Gastroesophageal sphincter (tissue), 4 donors: Measurements from ENCODE around the gene FCN2. TPM values are rescaled to one million over a fixed set of nuclear protein-coding genes. Genes with fewer than 3 reads are reported as not detected.

ENCODE experiments used
- ATAC-seq: fragments of 150-250 bp; one replicate; pipeline ENCODE4 v1.9.1; 2016; ENCODE audit warnings: mild to moderate bottlenecking, moderate library complexity
- H3K27ac ChIP-seq, 4 donors: fragments of 200-600 bp; sonication (generic) in 3 of 4; 1 replicate in 3 of 4; 2 replicates in 1 of 4; pipeline ENCODE4 v1.5.1; 2016 to 2019
- H3K27me3 ChIP-seq: fragments of 200-600 bp; sonication (generic); one replicate; pipeline ENCODE4 v1.5.1; 2019
- H3K36me3 ChIP-seq, 2 donors: fragments of 200-600 bp; sonication (generic); one replicate each; pipeline ENCODE4 v1.5.1; 2019; ENCODE audit warnings: control low read depth in 1 of 2
- H3K4me1 ChIP-seq, 3 donors: fragments of 200-600 bp; sonication (generic); 1 replicate in 2 of 3; 2 replicates in 1 of 3; pipeline ENCODE4 v1.5.1; 2016 to 2019; ENCODE audit warnings: control low read depth in 2 of 3
- H3K4me3 ChIP-seq, 2 donors: fragments of 200-600 bp; sonication (generic); one replicate each; pipeline ENCODE4 v1.5.1; 2019; ENCODE audit warnings: mild to moderate bottlenecking in 1 of 2, moderate library complexity in 1 of 2
- H3K9me3 ChIP-seq, 3 donors: fragments of 200-600 bp; sonication (generic); one replicate each; pipeline ENCODE4 v1.5.1; 2017 to 2019; ENCODE audit warnings: control low read depth in 2 of 3
- CTCF ChIP-seq, 4 experiments: fragments of 200-600 bp in 2 of 4; fragments of 450-650 bp in 2 of 4; sonication (generic) in 1 of 4; IDR thresholded peaks; one replicate each; pipeline ENCODE4 v1.5.1; 2017 to 2019; ENCODE audit warnings: antibody characterized with exemption in 4 of 4, mild to moderate bottlenecking in 2 of 4, moderate library complexity in 2 of 4
- EP300 ChIP-seq: sonication (generic); formaldehyde crosslinking; IDR thresholded peaks from one replicate; pipeline ENCODE4 v1.6.1; 2017; ENCODE audit warnings: antibody characterized with exemption, mild to moderate bottlenecking
- POLR2A ChIP-seq, 2 donors: fragments of 450-650 bp; IDR thresholded peaks; one replicate each; pipeline ENCODE4 v1.6.1; 2017; ENCODE audit warnings: antibody characterized with exemption in 2 of 2, mild to moderate bottlenecking in 2 of 2, moderate library complexity in 1 of 2
- POLR2AphosphoS5 ChIP-seq: sonication (generic); formaldehyde crosslinking; IDR thresholded peaks from one replicate; pipeline ENCODE4 v1.6.1; 2017; ENCODE audit warnings: antibody characterized with exemption
- whole genome bisulfite sequencing, 2 donors: methylation state at CpG; one replicate each; pipeline ENCODE4 v1.1.5; 2018; ENCODE audit warnings: low coverage in 1 of 2; 5-methylcytosine and 5-hydroxymethylcytosine counted together
- total RNA-seq, 4 donors: library from RNA; depleted of rRNA; stranded (reverse); fragments of >200 nt; gene quantifications; one replicate each; pipeline ENCODE4 v1.1.0, GENCODE V29; 2016

The FCN2 gene
- total RNA-seq, 4 donors from 2014 or later: not detected

GRCh38 chr9:134834217-134834956 is 46.2 kb upstream of the FCN2 start:
- no peak for TF ChIP-seq POLR2A (IDR thresholded peaks at IDR 0.05)
- TF ChIP-seq CTCF (IDR thresholded peaks at IDR 0.05): no peak
- no peak for TF ChIP-seq POLR2AphosphoS5
- TF ChIP-seq EP300: no peak
- Histone ChIP-seq H3K36me3 (peaks cover 0 to 100% of the 10 kb centered on the region in 2 donors), H3K27ac (peak overlapping the region in 1 of 4 donors; percentile 61), H3K4me3 (no peak overlapping the region), H3K27me3 (no peaks in the 10 kb centered on the region), H3K4me1 (peaks cover 0 to 14% (median 0%) of the 10 kb centered on the region in 3 donors), H3K9me3 (no peaks in the 10 kb centered on the region)
- ATAC-seq: no peak
- WGBS, 2 donors: 73 to 100% methylated on average over 3 to 7 of the region's 20 CpGs

GRCh38 chr9:134834957-134835419 is 45.6 kb upstream of the FCN2 start:
- no peaks in the 10 kb centered on the region for H3K27me3 ChIP-seq
- H3K9me3 ChIP-seq: no peaks in the 10 kb centered on the region
- peaks cover 0 to 14% (median 0%) of the 10 kb centered on the region in 3 donors for H3K4me1 ChIP-seq
- 80% methylated on average over 1 of the region's 25 CpGs; no CpG with 5 or more reads in 1 of the 2 donors for WGBS, 2 donors
- no peak overlapping the region for H3K4me3 ChIP-seq
- H3K27ac ChIP-seq: peak overlapping the region in 1 of 4 donors; percentile 61
- peaks cover 0 to 98% of the 10 kb centered on the region in 2 donors for H3K36me3 ChIP-seq
- no peak for TF ChIP-seq EP300
- no peak for TF ChIP-seq POLR2A (IDR thresholded peaks at IDR 0.05)
- no peak for TF ChIP-seq POLR2AphosphoS5
- no peak for TF ChIP-seq CTCF (IDR thresholded peaks at IDR 0.05)
- ATAC-seq: no peak

- no peaks in the 10 kb centered on the region for H3K9me3 ChIP-seq
- H3K27me3 ChIP-seq: no peaks in the 10 kb centered on the region
- H3K4me3 ChIP-seq: no peak overlapping the region
- 100% methylated on average over 1 of the region's 16 CpGs; no CpG with 5 or more reads in 1 of the 2 donors for WGBS, 2 donors
- no peak for TF ChIP-seq POLR2AphosphoS5
- TF ChIP-seq POLR2A (IDR thresholded peaks at IDR 0.05): no peak
- no peak for TF ChIP-seq CTCF (IDR thresholded peaks at IDR 0.05)
- no peak for TF ChIP-seq EP300
- peaks cover 0 to 98% of the 10 kb centered on the region in 2 donors for H3K36me3 ChIP-seq
- ATAC-seq: peak; percentile 84
- peak overlapping the region in 1 of 4 donors; percentile 61 for H3K27ac ChIP-seq
- peaks cover 0 to 14% (median 0%) of the 10 kb centered on the region in 3 donors for H3K4me1 ChIP-seq
These were observed 45.2 kb upstream of the FCN2 start for GRCh38 chr9:134835448-134835847.

- H3K27me3 ChIP-seq: no peaks in the 10 kb centered on the region
- H3K36me3 ChIP-seq: peaks cover 0 to 98% of the 10 kb centered on the region in 2 donors
- WGBS, 2 donors: no CpG with 5 or more reads among the region's 13 CpGs
- no peak overlapping the region for H3K4me3 ChIP-seq
- TF ChIP-seq POLR2AphosphoS5: no peak
- TF ChIP-seq CTCF (IDR thresholded peaks at IDR 0.05): no peak
- TF ChIP-seq POLR2A (IDR thresholded peaks at IDR 0.05): no peak
- TF ChIP-seq EP300: no peak
- H3K4me1 ChIP-seq: peaks cover 0 to 14% (median 0%) of the 10 kb centered on the region in 3 donors
- no peaks in the 10 kb centered on the region for H3K9me3 ChIP-seq
- no peak overlapping the region for H3K27ac ChIP-seq
- no peak for ATAC-seq
These were observed 44.6 kb upstream of the FCN2 start for GRCh38 chr9:134835987-134836386.
